ENCODE results near the gene SCN2B. TPM values are rescaled to one million over a fixed set of nuclear protein-coding genes. Genes with fewer than 3 reads are reported as not detected.

Gene SCN2B
- total and polyA plus RNA-seq, 10 of the 15 experiments (the other 5 are each of a cell fraction or from before 2014, with no cell fraction given) = 0.01 TPM; not detected in 9

DNA sequence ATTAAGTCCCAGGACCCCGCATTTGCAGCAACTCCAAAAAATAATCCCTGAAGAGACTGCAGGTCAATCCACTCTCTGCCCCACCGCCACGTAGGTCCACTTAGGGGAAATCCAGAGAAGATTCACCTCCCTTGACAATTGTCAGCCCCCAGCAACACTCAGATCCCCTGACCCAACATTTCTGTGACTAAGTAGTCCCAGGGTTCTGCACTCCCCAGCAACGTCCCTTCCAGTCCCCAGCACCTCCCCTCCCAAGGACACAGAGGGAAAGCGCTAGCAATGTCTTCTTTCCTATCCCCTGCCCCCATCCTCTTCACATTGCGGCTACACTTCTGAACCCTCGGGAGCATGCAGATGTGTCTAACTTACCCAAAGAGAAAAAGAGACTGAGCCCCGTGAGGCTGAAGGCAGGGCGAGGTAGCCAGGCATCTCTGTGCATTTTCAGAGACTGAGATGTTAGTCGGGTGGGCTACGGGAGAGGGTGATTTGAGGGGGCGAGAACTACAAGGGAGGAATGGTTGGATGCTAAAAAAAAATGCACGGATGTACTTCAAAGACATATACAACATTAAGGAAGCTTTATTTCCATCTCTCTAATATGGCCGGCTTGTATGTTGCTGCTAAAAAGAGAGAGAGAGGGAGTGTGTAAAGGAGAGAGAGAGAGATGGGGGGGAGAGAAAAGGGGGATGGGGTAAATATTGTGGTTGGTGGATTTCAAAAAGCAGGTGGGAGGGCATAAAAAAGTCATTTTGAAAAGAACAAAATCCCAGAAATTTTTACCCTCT lies at the start of gene SCN2B (continued):
- no peak for TF ChIP-seq RELB (IDR thresholded peaks at IDR 0.05; ENCODE audit: low read depth)
- TF ChIP-seq BHLHE40 (IDR thresholded peaks at IDR 0.05; ENCODE audit: borderline replicate concordance in 1 of 2, low read depth in 2 of 2, low read length in 1 of 2) = no peak
- TF ChIP-seq PKNOX1 (IDR thresholded peaks at IDR 0.05) = no peak

GRCh38 chr11:118224511-118225188 lies 48.2 kb upstream of the SCN2B start, which contains the start of gene JAML:
Gene JAML, minus strand, starts transcription at chr11:118225011. Its CDS starts 10,145 bp downstream, at chr11:118214866.
- Histone ChIP-seq H3K4me1 (ENCODE audit: control insufficient read depth, insufficient read depth, low read length) (peaks cover 30% of the 10 kb centered on the region), H2AFZ (ENCODE audit: control insufficient read depth, low read depth, low read length) (no peak within 1 kb of the TSS), H3K9ac (ENCODE audit: control insufficient read depth, insufficient read depth, low read length) (no peak within 1 kb of the TSS), H3K27me3 (replicated peaks in 1 of 2; ENCODE audit: control insufficient read depth in 2 of 2, insufficient read depth in 2 of 2, low read length in 1 of 2) (no peaks in the 10 kb centered on the region), H3K27ac (ENCODE audit: control insufficient read depth, insufficient read depth) (no peak within 1 kb of the TSS), H3K36me3 (ENCODE audit: control insufficient read depth in 2 of 2, insufficient read depth in 2 of 2, low read length in 1 of 2) (no peaks in the 10 kb centered on the region), H3K4me2 (ENCODE audit: control insufficient read depth, insufficient read depth) (no peak within 1 kb of the TSS), H3K9me3 (replicated peaks; ENCODE audit: control insufficient read depth, insufficient read depth, low read length) (peaks cover 1% of the 10 kb centered on the region; the same call in 1 of the 3 replicates), H4K20me1 (ENCODE audit: control insufficient read depth, insufficient read depth) (no peaks in the 10 kb centered on the region), H3K4me3 (no peak within 1 kb of the TSS), H3K79me2 (ENCODE audit: control insufficient read depth, insufficient read depth, low read length) (no peaks in the 10 kb centered on the region)
- intact Hi-C loops (cut with micrococcal nuclease; ENCODE audit: unreplicated experiment) = no loop called here
- ChIA-PET RAD21 (ENCODE audit: unreplicated experiment) (interaction anchor here (0.6 to 4.0 kb wide), 7 partner anchors 10 to 768 kb away, joined by 4 to 43 read pairs (median 4); no protein-coding TSS in a partner anchor), CTCF (interaction anchor here (0.9 to 4.4 kb wide), 6 partner anchors 12 to 34 kb away, joined by 3 to 28 read pairs (median 4); no protein-coding TSS in a partner anchor), POLR2A (interaction anchor here (0.6 to 2.0 kb wide), 5 partner anchors 9 to 22 kb away, joined by 3 to 14 read pairs (median 3); no protein-coding TSS in a partner anchor), SMC1A (ENCODE audit: uncharacterized antibody, unreplicated experiment) (interaction anchor here (0.7 to 4.6 kb wide), 12 partner anchors 9 to 68 kb away, joined by 3 to 80 read pairs (median 4); partner anchors contain the start of gene MPZL3)
- in situ Hi-C loops (cut with MboI) = no loop called here
- BruUV-seq (replicated peaks) = TSS peak; percentile 49
- 23% methylated on average over 6 of the region's 6 CpGs for WGBS (ENCODE audit: insufficient coverage, insufficient replicate concordance, low lambda C conversion rate, missing lambda C conversion rate)
- FAIRE-seq (peak; percentile 47), ATAC-seq (peak; percentile 74), DNase-seq (ENCODE audit: low read depth, low spot score) (no peak)
- TF ChIP-seq, protein P1, sequence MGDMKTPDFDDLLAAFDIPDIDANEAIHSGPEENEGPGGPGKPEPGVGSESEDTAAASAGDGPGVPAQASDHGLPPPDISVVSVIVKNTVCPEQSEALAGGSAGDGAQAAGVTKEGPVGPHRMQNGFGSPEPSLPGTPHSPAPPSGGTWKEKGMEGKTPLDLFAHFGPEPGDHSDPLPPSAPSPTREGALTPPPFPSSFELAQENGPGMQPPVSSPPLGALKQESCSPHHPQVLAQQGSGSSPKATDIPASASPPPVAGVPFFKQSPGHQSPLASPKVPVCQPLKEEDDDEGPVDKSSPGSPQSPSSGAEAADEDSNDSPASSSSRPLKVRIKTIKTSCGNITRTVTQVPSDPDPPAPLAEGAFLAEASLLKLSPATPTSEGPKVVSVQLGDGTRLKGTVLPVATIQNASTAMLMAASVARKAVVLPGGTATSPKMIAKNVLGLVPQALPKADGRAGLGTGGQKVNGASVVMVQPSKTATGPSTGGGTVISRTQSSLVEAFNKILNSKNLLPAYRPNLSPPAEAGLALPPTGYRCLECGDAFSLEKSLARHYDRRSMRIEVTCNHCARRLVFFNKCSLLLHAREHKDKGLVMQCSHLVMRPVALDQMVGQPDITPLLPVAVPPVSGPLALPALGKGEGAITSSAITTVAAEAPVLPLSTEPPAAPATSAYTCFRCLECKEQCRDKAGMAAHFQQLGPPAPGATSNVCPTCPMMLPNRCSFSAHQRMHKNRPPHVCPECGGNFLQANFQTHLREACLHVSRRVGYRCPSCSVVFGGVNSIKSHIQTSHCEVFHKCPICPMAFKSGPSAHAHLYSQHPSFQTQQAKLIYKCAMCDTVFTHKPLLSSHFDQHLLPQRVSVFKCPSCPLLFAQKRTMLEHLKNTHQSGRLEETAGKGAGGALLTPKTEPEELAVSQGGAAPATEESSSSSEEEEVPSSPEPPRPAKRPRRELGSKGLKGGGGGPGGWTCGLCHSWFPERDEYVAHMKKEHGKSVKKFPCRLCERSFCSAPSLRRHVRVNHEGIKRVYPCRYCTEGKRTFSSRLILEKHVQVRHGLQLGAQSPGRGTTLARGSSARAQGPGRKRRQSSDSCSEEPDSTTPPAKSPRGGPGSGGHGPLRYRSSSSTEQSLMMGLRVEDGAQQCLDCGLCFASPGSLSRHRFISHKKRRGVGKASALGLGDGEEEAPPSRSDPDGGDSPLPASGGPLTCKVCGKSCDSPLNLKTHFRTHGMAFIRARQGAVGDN (IDR thresholded peaks at IDR 0.05) = peak; percentile 85
- peak; percentile 50; the same call in 1 of the 2 replicates for TF ChIP-seq ZBED1 (IDR thresholded peaks at IDR 0.05; ENCODE audit: borderline replicate concordance)
- peak; percentile 96 to 98 for TF ChIP-seq BHLHE40 (IDR thresholded peaks at IDR 0.05; ENCODE audit: borderline replicate concordance in 1 of 2, low read depth in 2 of 2, low read length in 1 of 2)
- TF ChIP-seq SMARCA5 (IDR thresholded peaks at IDR 0.05) = no peak
- TF ChIP-seq RUNX3 (IDR thresholded peaks at IDR 0.05; ENCODE audit: low read length) = peak; percentile 74
- TF ChIP-seq CBFB (IDR thresholded peaks at IDR 0.05; ENCODE audit: low read depth) = peak; percentile 68; the same call in 1 of the 2 replicates
- 0 out of 2 replicates have a peak, but pooled peaks have one; percentile 29 for TF ChIP-seq RELB (IDR thresholded peaks at IDR 0.05; ENCODE audit: low read depth)
- TF ChIP-seq TCF7 (IDR thresholded peaks at IDR 0.05; ENCODE audit: borderline replicate concordance) = peak; percentile 79
- peak; percentile 67; the same call in 1 of the 2 replicates for TF ChIP-seq MTA2 (IDR thresholded peaks at IDR 0.05; ENCODE audit: low read depth)
